Neuronal stem cell (in vitro differentiated cells): Measurements from ENCODE around the gene EPB41L5.

Experiments
- DNase-seq: peaks from one replicate; pipeline ENCODE4 v3.0.0-alpha.2; 2013; ENCODE audit warnings: low spot score
- H2AFZ ChIP-seq: one replicate; pipeline ENCODE4 v1.6.1; 2013; ENCODE audit warnings: mild to moderate bottlenecking, low read length, inconsistent platforms
- H2AK5ac ChIP-seq: 2 replicates; pipeline ENCODE4 v1.6.1; 2013; ENCODE audit warnings: low read depth, mild to moderate bottlenecking, inconsistent platforms, low read length, moderate library complexity, mixed read lengths
- H2BK120ac ChIP-seq: 2 replicates; pipeline ENCODE4 v1.6.1; 2013; ENCODE audit warnings: low read depth, mild to moderate bottlenecking, inconsistent platforms, low read length, moderate library complexity, mixed read lengths
- H2BK12ac ChIP-seq: one replicate; pipeline ENCODE4 v1.6.1; 2013; ENCODE audit warnings: low read length, inconsistent platforms
- H2BK15ac ChIP-seq: 2 replicates; pipeline ENCODE4 v1.6.1; 2013; ENCODE audit warnings: mild to moderate bottlenecking, low read length, inconsistent platforms, mixed read lengths
- H2BK5ac ChIP-seq: one replicate; pipeline ENCODE4 v1.6.1; 2013; ENCODE audit warnings: inconsistent platforms, mild to moderate bottlenecking, low read length, moderate library complexity
- H3K14ac ChIP-seq: one replicate; pipeline ENCODE4 v1.6.1; 2013; ENCODE audit warnings: low read length, inconsistent platforms
- H3K18ac ChIP-seq: 2 replicates; pipeline ENCODE4 v1.6.1; 2013; ENCODE audit warnings: low read length, inconsistent platforms
- H3K23ac ChIP-seq: 2 replicates; pipeline ENCODE4 v1.6.1; 2013; ENCODE audit warnings: low read depth, mild to moderate bottlenecking, mixed read lengths, low read length, inconsistent platforms; ENCODE audit not compliant: poor library complexity
- H3K27ac ChIP-seq: replicated peaks from 3 replicates; pipeline ENCODE4 v1.5.1; 2013; ENCODE audit warnings: low read length, inconsistent platforms
- H3K27me3 ChIP-seq, 3 experiments: 2 replicates each; pipeline ENCODE4 v1.6.1; 2013; ENCODE audit warnings: low read length in 3 of 3, mild to moderate bottlenecking in 2 of 3, inconsistent platforms in 1 of 3, low read depth in 1 of 3, mixed read lengths in 1 of 3, moderate library complexity in 1 of 3; ENCODE audit not compliant: control insufficient read depth in 3 of 3, insufficient read depth in 3 of 3
- H3K36me3 ChIP-seq, 2 donors: replicated peaks in 1 of 2; 2 replicates each; pipeline ENCODE4 v1.6.1; 2013; ENCODE audit warnings: low read length in 2 of 2; ENCODE audit not compliant: control insufficient read depth in 2 of 2, insufficient read depth in 2 of 2
- H3K4ac ChIP-seq: 2 replicates; pipeline ENCODE4 v1.6.1; 2013; ENCODE audit warnings: inconsistent platforms, mild to moderate bottlenecking, low read length, moderate library complexity
- H3K4me1 ChIP-seq, 2 donors: 1 replicate in 1 of 2; 2 replicates in 1 of 2; pipeline ENCODE4 v1.6.1; 2013; ENCODE audit warnings: low read length in 2 of 2, low read depth in 1 of 2; ENCODE audit not compliant: control insufficient read depth in 2 of 2, insufficient read depth in 1 of 2
- H3K4me2 ChIP-seq: one replicate; pipeline ENCODE4 v1.6.1; 2013; ENCODE audit warnings: mild to moderate bottlenecking, low read length, inconsistent platforms; ENCODE audit not compliant: insufficient read depth, poor library complexity, severe bottlenecking
- H3K4me3 ChIP-seq, 2 donors: 2 replicates each; pipeline ENCODE4 v1.5.1; 2013; ENCODE audit warnings: low read length in 2 of 2, mild to moderate bottlenecking in 2 of 2, inconsistent platforms in 1 of 2, moderate library complexity in 1 of 2
- H3K79me1 ChIP-seq: one replicate; pipeline ENCODE4 v1.6.1; 2013; ENCODE audit warnings: low read depth, mild to moderate bottlenecking, inconsistent platforms, low read length, moderate library complexity
- H3K9ac ChIP-seq: one replicate; pipeline ENCODE4 v1.6.1; 2013; ENCODE audit warnings: mild to moderate bottlenecking, low read depth, low read length, inconsistent platforms; ENCODE audit not compliant: poor library complexity
- H3K9me3 ChIP-seq, 2 donors: replicated peaks in 1 of 2; 2 replicates each; pipeline versions ENCODE3 to v1.6.1; 2013; ENCODE audit warnings: low read length in 2 of 2, mild to moderate bottlenecking in 2 of 2, inconsistent platforms in 1 of 2, low read depth in 1 of 2, mixed read lengths in 1 of 2, moderate library complexity in 1 of 2; ENCODE audit not compliant: control insufficient read depth in 2 of 2, insufficient read depth in 1 of 2
- H4K8ac ChIP-seq: one replicate; pipeline ENCODE4 v1.6.1; 2013; ENCODE audit warnings: low read depth, mild to moderate bottlenecking, inconsistent platforms, low read length, moderate library complexity
- H4K91ac ChIP-seq: one replicate; pipeline ENCODE4 v1.6.1; 2013; ENCODE audit warnings: low read length, low read depth, mild to moderate bottlenecking, inconsistent platforms; ENCODE audit not compliant: poor library complexity
- WGBS, 2 donors: extraction: QIAGEN DNeasy Blood & Tissue Kit; methylation state at CpG; one replicate each; pipeline ENCODE4 v1.1.7; 2013; ENCODE audit warnings: missing lambda C conversion rate in 2 of 2, mixed read lengths in 1 of 2; ENCODE audit not compliant: insufficient read length in 2 of 2, insufficient replicate concordance in 1 of 2; ENCODE audit errors: extremely low coverage in 2 of 2; 5-methylcytosine and 5-hydroxymethylcytosine counted together

EPB41L5 gene

DNA sequence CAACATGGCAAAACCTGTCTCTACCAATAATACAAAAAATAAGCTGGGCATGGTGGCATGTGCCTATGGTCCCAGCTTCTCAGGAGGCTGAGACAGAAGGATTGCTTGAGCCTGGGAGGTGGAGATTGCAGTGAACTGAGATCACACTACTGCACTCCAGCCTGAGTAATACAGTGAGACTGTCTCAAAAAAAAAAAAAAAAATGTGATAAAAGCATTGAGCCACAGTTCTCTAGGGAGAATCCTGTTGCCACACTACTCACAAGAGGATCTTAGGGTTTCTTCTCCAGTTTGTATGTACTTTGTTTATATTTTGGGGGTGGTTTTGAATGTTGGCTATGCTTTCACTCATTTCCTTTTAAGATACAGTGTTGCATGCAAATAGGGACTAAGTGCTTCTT lies 148.3 kb downstream of the EPB41L5 start:
- H3K4me2 ChIP-seq = no peak overlapping the region
- H3K27ac ChIP-seq = no peak overlapping the region
- no peak overlapping the region for H2AFZ ChIP-seq
- H3K27me3 ChIP-seq = no peaks in the 10 kb centered on the region
- H3K18ac ChIP-seq = no peak overlapping the region
- no peak overlapping the region for H3K9ac ChIP-seq
- no peak overlapping the region for H2BK12ac ChIP-seq
- no peak overlapping the region for H3K4ac ChIP-seq
- H2AK5ac ChIP-seq = no peak overlapping the region
- peaks cover 3 to 41% of the 10 kb centered on the region in 2 donors for H3K36me3 ChIP-seq
- no peak overlapping the region for H3K14ac ChIP-seq
- no peak overlapping the region for H4K8ac ChIP-seq
- H2BK5ac ChIP-seq = no peak overlapping the region
- no peak overlapping the region for H2BK120ac ChIP-seq
- H3K4me1 ChIP-seq = no peaks in the 10 kb centered on the region
- no peaks in the 10 kb centered on the region for H3K79me1 ChIP-seq
- H2BK15ac ChIP-seq = no peak overlapping the region
- H3K23ac ChIP-seq = no peak overlapping the region
- peaks cover 6 to 13% of the 10 kb centered on the region in 2 donors for H3K9me3 ChIP-seq
- no peak overlapping the region for H3K4me3 ChIP-seq
- H4K91ac ChIP-seq = no peak overlapping the region
- no peak for DNase-seq

DNA sequence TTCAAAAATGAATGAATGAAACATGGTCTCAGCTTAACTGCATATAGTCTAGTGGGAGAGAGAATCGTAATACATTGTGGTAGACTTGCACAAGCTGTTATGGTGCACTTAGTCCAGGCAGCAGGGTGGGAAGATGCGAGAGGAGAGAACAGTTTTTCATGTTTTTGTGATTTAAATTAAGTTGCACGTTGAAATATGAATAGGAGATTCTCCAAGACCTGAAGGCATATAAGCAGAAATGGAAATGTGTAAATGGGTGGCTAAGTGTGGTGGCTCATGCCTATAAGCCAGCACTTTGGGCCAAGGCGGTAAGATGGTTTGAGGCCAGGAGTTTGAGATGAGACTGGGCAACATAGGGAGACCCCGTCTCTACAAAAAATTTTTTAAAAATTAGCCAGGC lies 149.8 kb downstream of the EPB41L5 start:
- H2BK15ac ChIP-seq = no peak overlapping the region
- no peak overlapping the region for H2BK120ac ChIP-seq
- H3K4me1 ChIP-seq = no peaks in the 10 kb centered on the region
- no peaks in the 10 kb centered on the region for H3K27me3 ChIP-seq
- H3K9me3 ChIP-seq = no peaks in the 10 kb centered on the region
- peaks cover 0 to 42% of the 10 kb centered on the region in 2 donors for H3K36me3 ChIP-seq
- H2AK5ac ChIP-seq = no peak overlapping the region
- H3K9ac ChIP-seq = no peak overlapping the region
- no peak overlapping the region for H2AFZ ChIP-seq
- no peak overlapping the region for H3K18ac ChIP-seq
- no peak overlapping the region for H3K4me3 ChIP-seq
- H3K27ac ChIP-seq = no peak overlapping the region
- no peaks in the 10 kb centered on the region for H3K79me1 ChIP-seq
- H3K14ac ChIP-seq = no peak overlapping the region
- H2BK12ac ChIP-seq = no peak overlapping the region
- H2BK5ac ChIP-seq = no peak overlapping the region
- H4K91ac ChIP-seq = no peak overlapping the region
- DNase-seq = no peak
- H3K23ac ChIP-seq = no peak overlapping the region
- no peak overlapping the region for H3K4me2 ChIP-seq
- WGBS, 2 donors = no CpG with 5 or more reads among the region's 5 CpGs
- no peak overlapping the region for H3K4ac ChIP-seq
- no peak overlapping the region for H4K8ac ChIP-seq

DNA sequence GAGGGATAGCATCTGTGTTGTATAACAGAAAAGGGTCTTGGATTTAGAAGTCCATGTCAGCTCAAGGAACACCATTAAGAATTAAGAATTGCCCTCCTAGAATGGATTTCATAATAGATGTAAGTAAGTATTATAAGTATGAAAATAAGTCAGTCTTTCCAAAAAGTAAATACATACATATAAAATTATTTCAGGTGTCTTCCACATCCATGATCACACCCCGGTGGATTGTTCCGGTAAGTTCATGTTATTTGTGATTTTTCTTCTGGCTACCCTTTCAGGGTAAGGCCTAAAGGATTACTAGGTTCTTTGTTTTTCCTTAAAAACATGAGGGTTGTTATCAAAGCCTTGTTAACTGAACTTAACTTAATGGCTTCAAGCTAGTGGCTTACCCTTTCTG lies 154.4 kb downstream of the EPB41L5 start:
- no peaks in the 10 kb centered on the region for H3K79me1 ChIP-seq
- no peak overlapping the region for H3K18ac ChIP-seq
- no peaks in the 10 kb centered on the region for H3K4me1 ChIP-seq
- H2BK12ac ChIP-seq = no peak overlapping the region
- no peak overlapping the region for H3K4ac ChIP-seq
- H2BK5ac ChIP-seq = no peak overlapping the region
- H3K9ac ChIP-seq = no peak overlapping the region
- no peak overlapping the region for H2BK120ac ChIP-seq
- no peak overlapping the region for H3K4me3 ChIP-seq
- H3K36me3 ChIP-seq = peaks cover 3 to 55% of the 10 kb centered on the region in 2 donors
- no peak overlapping the region for H3K23ac ChIP-seq
- no peaks in the 10 kb centered on the region for H3K27me3 ChIP-seq
- no peak overlapping the region for H4K8ac ChIP-seq
- H2AK5ac ChIP-seq = no peak overlapping the region
- no peak overlapping the region for H3K14ac ChIP-seq
- WGBS, 2 donors = no CpG with 5 or more reads among the region's 2 CpGs
- no peak overlapping the region for H4K91ac ChIP-seq
- H3K9me3 ChIP-seq = peaks cover 0 to 8% of the 10 kb centered on the region in 2 donors
- no peak overlapping the region for H3K4me2 ChIP-seq
- no peak for DNase-seq
- no peak overlapping the region for H2AFZ ChIP-seq
- H3K27ac ChIP-seq = no peak overlapping the region
- H2BK15ac ChIP-seq = no peak overlapping the region

DNA sequence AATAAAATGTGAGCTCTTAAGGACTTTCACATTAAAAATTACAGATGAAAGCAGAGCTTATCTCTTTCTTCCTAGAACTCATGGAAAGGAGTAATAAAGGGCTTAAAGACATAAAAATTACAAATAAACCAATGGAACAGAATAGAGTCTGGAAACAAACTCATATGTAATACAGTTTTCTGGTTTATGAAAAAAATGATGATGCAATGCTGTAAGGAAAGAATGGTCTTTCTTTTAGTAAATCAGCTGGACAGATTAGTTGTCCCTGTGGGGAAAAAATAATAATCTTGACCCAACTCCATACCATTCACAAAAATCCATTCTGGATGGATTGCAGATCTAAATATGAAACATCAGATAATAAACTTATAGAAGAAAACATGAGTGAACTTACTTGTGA lies 156.1 kb downstream of the EPB41L5 start:
- Histone ChIP-seq H3K36me3 (peaks cover 6 to 53% of the 10 kb centered on the region in 2 donors), H2BK120ac (no peak overlapping the region), H3K18ac (no peak overlapping the region), H3K79me1 (no peaks in the 10 kb centered on the region), H2BK5ac (no peak overlapping the region), H2AK5ac (no peak overlapping the region), H3K4me1 (no peaks in the 10 kb centered on the region), H3K9ac (no peak overlapping the region), H4K91ac (no peak overlapping the region), H3K4me3 (no peak overlapping the region), H3K14ac (no peak overlapping the region), H3K23ac (no peak overlapping the region), H3K9me3 (peaks cover 0 to 8% of the 10 kb centered on the region in 2 donors), H3K27ac (no peak overlapping the region), H2BK12ac (no peak overlapping the region), H3K27me3 (no peaks in the 10 kb centered on the region), H3K4ac (no peak overlapping the region), H4K8ac (no peak overlapping the region), H2BK15ac (no peak overlapping the region), H2AFZ (no peak overlapping the region), H3K4me2 (no peak overlapping the region)
- no peak for DNase-seq
